ENCODE results near the gene DCAKD. TPM values are rescaled to one million over a fixed set of nuclear protein-coding genes. Genes with fewer than 3 reads are reported as not detected.

Gene DCAKD
- total RNA-seq, 1 experiment from 2014 or later: 48.3 TPM

GRCh38 chr17:45093444-45094110 lies 42.1 kb upstream of the DCAKD start:
- Histone ChIP-seq H4K91ac (ENCODE audit: insufficient read length, low read depth, low read length) (no peak overlapping the region), H2BK12ac (ENCODE audit: insufficient read length, low read depth, low read length) (no peak overlapping the region), H3T11ph (ENCODE audit: low read length) (no peak overlapping the region), H3K4me2 (ENCODE audit: insufficient read depth, insufficient read length, low read length) (no peak overlapping the region), H4K20me1 (ENCODE audit: control insufficient read depth, insufficient read depth, insufficient read length) (no peaks in the 10 kb centered on the region), H3K9ac (ENCODE audit: extremely low read depth, insufficient read length, low read length) (no peak overlapping the region), H2AFZ (ENCODE audit: low read length) (no peak overlapping the region), H4K8ac (replicated peaks; ENCODE audit: insufficient read length, low read depth, low read length) (no peak overlapping the region), H3K23ac (ENCODE audit: insufficient read length, low read depth, low read length) (no peak overlapping the region), H2BK20ac (ENCODE audit: low read depth, low read length, poor library complexity, severe bottlenecking) (no peak overlapping the region), H3K79me1 (ENCODE audit: insufficient read depth, low read depth, low read length, poor library complexity, severe bottlenecking) (no peaks in the 10 kb centered on the region), H3K4ac (ENCODE audit: low read depth, low read length) (no peak overlapping the region), H3K18ac (ENCODE audit: insufficient read length, low read depth, low read length) (no peak overlapping the region), H4K5ac (ENCODE audit: insufficient read length, low read depth, low read length) (no peak overlapping the region), H3K4me1 (ENCODE audit: insufficient read depth, low read length) (peaks cover 2% of the 10 kb centered on the region; the same call in 1 of the 2 replicates), H3K9me3 (ENCODE audit: control insufficient read depth, low read depth, low read length) (no peaks in the 10 kb centered on the region), H2AK5ac (ENCODE audit: insufficient read length, low read length) (no peak overlapping the region), H2BK120ac (ENCODE audit: low read depth, low read length, poor library complexity, severe bottlenecking) (no peak overlapping the region), H2BK15ac (ENCODE audit: low read depth, low read length) (no peak overlapping the region; the same call in 1 of the 2 replicates), H3K23me2 (ENCODE audit: insufficient read length, low read depth, low read length, poor library complexity, severe bottlenecking) (no peaks in the 10 kb centered on the region), H3K79me2 (ENCODE audit: insufficient read depth, low read length) (no peaks in the 10 kb centered on the region), H3K27me3 (ENCODE audit: insufficient read depth, low read length) (no peaks in the 10 kb centered on the region), H3K14ac (ENCODE audit: insufficient read depth, low read length) (no peak overlapping the region), H3K56ac (ENCODE audit: insufficient read length, low read depth, low read length) (no peak overlapping the region), H3K27ac (ENCODE audit: insufficient read length, low read depth, low read length) (no peak overlapping the region), H2BK5ac (ENCODE audit: insufficient read length, low read length) (no peak overlapping the region)
- DNase-seq: no peak
- H3K36me3 Mint-ChIP-seq (ENCODE audit: insufficient read depth in 1 of 3, low read depth in 3 of 3): peaks cover 59 to 90% (median 80%) of the 10 kb centered on the region in 3 experiments
- WGBS (ENCODE audit: extremely low coverage, insufficient read length, low lambda C conversion rate): no CpG with 5 or more reads among the region's 13 CpGs
- no peak overlapping the region for H3K4me3 Mint-ChIP-seq
- H3K4me1 Mint-ChIP-seq: peaks cover 11 to 13% of the 10 kb centered on the region in 2 experiments
- peak overlapping the region in 1 of 3 experiments; percentile 14; a peak in 1 of 7 replicates for H3K27ac Mint-ChIP-seq
- H3K27me3 Mint-ChIP-seq (ENCODE audit: low read depth): no peaks in the 10 kb centered on the region
- no peaks in the 10 kb centered on the region for H3K9me3 Mint-ChIP-seq
- TF ChIP-seq, protein P1, sequence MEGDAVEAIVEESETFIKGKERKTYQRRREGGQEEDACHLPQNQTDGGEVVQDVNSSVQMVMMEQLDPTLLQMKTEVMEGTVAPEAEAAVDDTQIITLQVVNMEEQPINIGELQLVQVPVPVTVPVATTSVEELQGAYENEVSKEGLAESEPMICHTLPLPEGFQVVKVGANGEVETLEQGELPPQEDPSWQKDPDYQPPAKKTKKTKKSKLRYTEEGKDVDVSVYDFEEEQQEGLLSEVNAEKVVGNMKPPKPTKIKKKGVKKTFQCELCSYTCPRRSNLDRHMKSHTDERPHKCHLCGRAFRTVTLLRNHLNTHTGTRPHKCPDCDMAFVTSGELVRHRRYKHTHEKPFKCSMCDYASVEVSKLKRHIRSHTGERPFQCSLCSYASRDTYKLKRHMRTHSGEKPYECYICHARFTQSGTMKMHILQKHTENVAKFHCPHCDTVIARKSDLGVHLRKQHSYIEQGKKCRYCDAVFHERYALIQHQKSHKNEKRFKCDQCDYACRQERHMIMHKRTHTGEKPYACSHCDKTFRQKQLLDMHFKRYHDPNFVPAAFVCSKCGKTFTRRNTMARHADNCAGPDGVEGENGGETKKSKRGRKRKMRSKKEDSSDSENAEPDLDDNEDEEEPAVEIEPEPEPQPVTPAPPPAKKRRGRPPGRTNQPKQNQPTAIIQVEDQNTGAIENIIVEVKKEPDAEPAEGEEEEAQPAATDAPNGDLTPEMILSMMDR (conservative IDR thresholded peaks at IDR 0.05): no peak

Measured in H9 (cell line).